Measurements from ENCODE around the gene WFDC5. TPM values are rescaled to one million over a fixed set of nuclear protein-coding genes. Genes with fewer than 3 reads are reported as not detected.

Gene WFDC5
- total and polyA plus RNA-seq, 10 of the 15 experiments (the other 5 are each of a cell fraction or from before 2014, with no cell fraction given), result 0.20 to 0.26 (median 0.21) TPM; not detected in 7

- TF ChIP-seq IRF3 (IDR thresholded peaks at IDR 0.05), result no peak
- TF ChIP-seq IRF4 (IDR thresholded peaks at IDR 0.05; ENCODE audit: low read depth, low read length), result no peak
These were observed 2.2 kb downstream of the WFDC5 start (continued) for GRCh38 chr20:45112754-45113153.

GRCh38 chr20:45111799-45112471 is 3.0 kb downstream of the WFDC5 start:
- no peak for DNase-seq (ENCODE audit: low read depth, low spot score)
- FAIRE-seq, result no peak
- no TSS peak for BruUV-seq (replicated peaks)
- ChIA-PET SMC1A (ENCODE audit: uncharacterized antibody, unreplicated experiment) (interaction anchor here (0.7 to 6.4 kb wide), 8 partner anchors 15 to 201 kb away, joined by 3 to 25 read pairs (median 4); no protein-coding TSS in a partner anchor), RAD21 (ENCODE audit: unreplicated experiment) (interaction anchor here (0.6 to 2.2 kb wide), 6 partner anchors 62 to 211 kb away, joined by 3 to 14 read pairs (median 4); no protein-coding TSS in a partner anchor), CTCF (interaction anchor here (0.7 to 6.8 kb wide), 19 partner anchors 9 to 428 kb away, joined by 3 to 67 read pairs (median 3); no protein-coding TSS in a partner anchor), POLR2A (interaction anchor here (1.3 kb wide), 1 partner anchor 15 kb away, joined by 3 read pairs; no protein-coding TSS in a partner anchor)
- H3K27me3 ChIP-seq (replicated peaks in 1 of 2; ENCODE audit: control insufficient read depth in 2 of 2, insufficient read depth in 2 of 2, low read length in 1 of 2), result no peaks in the 10 kb centered on the region; a peak in 1 of 4 replicates
- no peak overlapping the region for H3K9ac ChIP-seq (ENCODE audit: control insufficient read depth, insufficient read depth, low read length)
- H2AFZ ChIP-seq (ENCODE audit: control insufficient read depth, low read depth, low read length), result no peak overlapping the region
- H3K79me2 ChIP-seq (ENCODE audit: control insufficient read depth, insufficient read depth, low read length), result no peaks in the 10 kb centered on the region
- ATAC-seq, result peak; percentile 38; the same call in 2 of the 3 replicates
- H3K4me1 ChIP-seq (ENCODE audit: control insufficient read depth, insufficient read depth, low read length), result no peaks in the 10 kb centered on the region
- H3K36me3 ChIP-seq (ENCODE audit: control insufficient read depth in 2 of 2, insufficient read depth in 2 of 2, low read length in 1 of 2), result no peaks in the 10 kb centered on the region
- no peak overlapping the region for H3K4me2 ChIP-seq (ENCODE audit: control insufficient read depth, insufficient read depth)
- TF ChIP-seq MEF2B (IDR thresholded peaks at IDR 0.05; ENCODE audit: partially characterized antibody, poor library complexity, severe bottlenecking), result no peak
- peak; percentile 17; the same call in 1 of the 2 replicates for TF ChIP-seq SMC3 (IDR thresholded peaks at IDR 0.05; ENCODE audit: borderline replicate concordance, low read length)
- TF ChIP-seq RAD21 (IDR thresholded peaks at IDR 0.05; ENCODE audit: insufficient read depth, low read depth, low read length), result peak; percentile 27
- peak; percentile 29 to 39 (median 36); a peak in 5 of 6 replicates for TF ChIP-seq CTCF (IDR thresholded peaks at IDR 0.05 in 2 of 3, conservative IDR thresholded peaks at IDR 0.05 in 1 of 3; ENCODE audit: control insufficient read depth in 2 of 3, extremely low read depth in 1 of 3, insufficient read depth in 1 of 3, low read depth in 3 of 3, low read length in 3 of 3)
- no peak for TF ChIP-seq ZBTB4 (CRISPR knock-in tag; IDR thresholded peaks at IDR 0.05)
- no peak for TF ChIP-seq PAX5 (IDR thresholded peaks at IDR 0.05; ENCODE audit: borderline replicate concordance, low read depth, low read length)
- no peak for TF ChIP-seq HSF1 (IDR thresholded peaks at IDR 0.05; ENCODE audit: low read depth, low read length)
- TF ChIP-seq JUND (IDR thresholded peaks at IDR 0.05; ENCODE audit: low read depth, low read length), result no peak
- no peak for TF ChIP-seq SMARCA5 (IDR thresholded peaks at IDR 0.05)
- in situ Hi-C loops (cut with MboI) (no loop called here), intact Hi-C loops (cut with micrococcal nuclease; ENCODE audit: unreplicated experiment) (no loop called here)
- WGBS (ENCODE audit: insufficient coverage, insufficient replicate concordance, low lambda C conversion rate, missing lambda C conversion rate), result 44% methylated on average over 17 of the region's 17 CpGs
- no peak overlapping the region for H3K4me3 ChIP-seq
- H4K20me1 ChIP-seq (ENCODE audit: control insufficient read depth, insufficient read depth), result no peaks in the 10 kb centered on the region
- H3K27ac ChIP-seq (ENCODE audit: control insufficient read depth, insufficient read depth), result no peak overlapping the region
- H3K9me3 ChIP-seq (replicated peaks; ENCODE audit: control insufficient read depth, insufficient read depth, low read length), result no peaks in the 10 kb centered on the region
